Nephron (organoid): Measurements from ENCODE around the gene TFDP2.
"Not testable (repeated sequence)": the region's sequence is repeated elsewhere in the genome, so short reads cannot be mapped to it uniquely, and the experiment has no call there.

ENCODE experiments used
- H3K27ac Mint-ChIP-seq, 3 experiments: 2 replicates each; pipeline ENCODE4 v1.8.0; 2020; ENCODE audit warnings: mixed read lengths in 3 of 3, mild to moderate bottlenecking in 2 of 3, moderate library complexity in 1 of 3
- H3K27me3 Mint-ChIP-seq: 2 replicates; pipeline ENCODE4 v1.8.0; 2021; ENCODE audit warnings: low read depth, mild to moderate bottlenecking, moderate library complexity, mixed read lengths
- H3K36me3 Mint-ChIP-seq: 2 replicates; pipeline ENCODE4 v1.8.0; 2020; ENCODE audit warnings: low read depth, mixed read lengths
- H3K4me1 Mint-ChIP-seq: 2 replicates; pipeline ENCODE4 v1.8.0; 2020; ENCODE audit warnings: mixed read lengths
- H3K4me3 Mint-ChIP-seq, 3 experiments: 2 replicates each; pipeline ENCODE4 v1.8.0; 2020; ENCODE audit warnings: mild to moderate bottlenecking in 3 of 3, mixed read lengths in 3 of 3, moderate library complexity in 2 of 3
- H3K9me3 Mint-ChIP-seq: 2 replicates; pipeline ENCODE4 v1.8.0; 2020; ENCODE audit warnings: mixed read lengths
- TF ChIP-seq, protein P1 (sequence below), 3 experiments: fragments of 200-600 bp; sonication (generic); IDR thresholded peaks; one replicate each; pipeline ENCODE4 v1.5.0; 2021; ENCODE audit warnings: antibody characterized with exemption in 3 of 3; ENCODE audit not compliant: unreplicated experiment in 3 of 3

The TFDP2 gene

DNA sequence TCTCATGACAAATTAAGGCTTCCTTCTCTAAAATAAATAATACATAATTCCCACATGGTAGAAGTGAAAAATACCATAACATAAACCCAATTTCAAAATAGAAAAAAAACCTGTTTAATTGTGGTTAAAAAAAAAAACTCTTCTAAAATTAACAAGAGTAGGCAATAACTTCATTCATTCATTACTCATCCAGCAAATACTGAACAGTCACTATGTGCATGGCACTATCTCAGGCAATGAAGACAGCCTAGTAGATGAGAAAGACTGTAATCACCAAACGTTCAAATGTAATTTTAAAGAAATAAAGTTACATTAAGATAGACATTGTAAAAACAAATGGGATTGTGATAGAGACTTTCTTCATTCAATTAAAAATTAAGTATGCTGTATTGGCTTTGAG, 43.4 kb downstream of the TFDP2 start:
- H3K27me3 Mint-ChIP-seq = no peaks in the 10 kb centered on the region
- H3K36me3 Mint-ChIP-seq = no peaks in the 10 kb centered on the region
- TF ChIP-seq, protein P1, sequence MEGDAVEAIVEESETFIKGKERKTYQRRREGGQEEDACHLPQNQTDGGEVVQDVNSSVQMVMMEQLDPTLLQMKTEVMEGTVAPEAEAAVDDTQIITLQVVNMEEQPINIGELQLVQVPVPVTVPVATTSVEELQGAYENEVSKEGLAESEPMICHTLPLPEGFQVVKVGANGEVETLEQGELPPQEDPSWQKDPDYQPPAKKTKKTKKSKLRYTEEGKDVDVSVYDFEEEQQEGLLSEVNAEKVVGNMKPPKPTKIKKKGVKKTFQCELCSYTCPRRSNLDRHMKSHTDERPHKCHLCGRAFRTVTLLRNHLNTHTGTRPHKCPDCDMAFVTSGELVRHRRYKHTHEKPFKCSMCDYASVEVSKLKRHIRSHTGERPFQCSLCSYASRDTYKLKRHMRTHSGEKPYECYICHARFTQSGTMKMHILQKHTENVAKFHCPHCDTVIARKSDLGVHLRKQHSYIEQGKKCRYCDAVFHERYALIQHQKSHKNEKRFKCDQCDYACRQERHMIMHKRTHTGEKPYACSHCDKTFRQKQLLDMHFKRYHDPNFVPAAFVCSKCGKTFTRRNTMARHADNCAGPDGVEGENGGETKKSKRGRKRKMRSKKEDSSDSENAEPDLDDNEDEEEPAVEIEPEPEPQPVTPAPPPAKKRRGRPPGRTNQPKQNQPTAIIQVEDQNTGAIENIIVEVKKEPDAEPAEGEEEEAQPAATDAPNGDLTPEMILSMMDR (IDR thresholded peaks at IDR 0.05; ENCODE audit: unreplicated experiment in 3 of 3) = no peak
- H3K4me1 Mint-ChIP-seq = peaks cover 5% of the 10 kb centered on the region
- H3K27ac Mint-ChIP-seq = no peak overlapping the region
- H3K9me3 Mint-ChIP-seq = no peaks in the 10 kb centered on the region
- no peak overlapping the region for H3K4me3 Mint-ChIP-seq

DNA sequence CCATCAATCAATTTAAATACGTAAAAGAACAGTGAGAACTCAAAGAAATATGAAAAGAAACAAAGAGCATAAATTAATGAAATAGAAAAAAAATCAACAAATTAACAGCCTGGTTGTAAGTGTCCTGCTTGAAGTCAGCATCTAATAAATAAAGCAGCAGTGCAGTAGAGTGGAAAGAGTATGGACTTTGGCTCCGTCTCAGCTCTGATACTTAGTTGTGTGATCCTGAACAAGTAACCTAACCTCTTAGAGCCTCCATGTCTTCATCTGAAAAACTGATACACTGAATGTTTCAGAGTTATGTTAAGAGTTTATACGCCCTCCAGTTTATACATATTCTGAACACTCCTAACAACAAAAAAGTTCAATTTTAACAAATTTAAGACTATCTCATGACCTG, 44.6 kb downstream of the TFDP2 start:
- H3K4me3 Mint-ChIP-seq = no peak overlapping the region
- TF ChIP-seq, protein P1 (IDR thresholded peaks at IDR 0.05; ENCODE audit: unreplicated experiment in 3 of 3) = no peak
- peaks cover 5% of the 10 kb centered on the region for H3K4me1 Mint-ChIP-seq
- H3K36me3 Mint-ChIP-seq = peaks cover 2% of the 10 kb centered on the region
- no peaks in the 10 kb centered on the region for H3K27me3 Mint-ChIP-seq
- no peaks in the 10 kb centered on the region for H3K9me3 Mint-ChIP-seq
- H3K27ac Mint-ChIP-seq = peak overlapping the region in 1 of 3 experiments; percentile 10

DNA sequence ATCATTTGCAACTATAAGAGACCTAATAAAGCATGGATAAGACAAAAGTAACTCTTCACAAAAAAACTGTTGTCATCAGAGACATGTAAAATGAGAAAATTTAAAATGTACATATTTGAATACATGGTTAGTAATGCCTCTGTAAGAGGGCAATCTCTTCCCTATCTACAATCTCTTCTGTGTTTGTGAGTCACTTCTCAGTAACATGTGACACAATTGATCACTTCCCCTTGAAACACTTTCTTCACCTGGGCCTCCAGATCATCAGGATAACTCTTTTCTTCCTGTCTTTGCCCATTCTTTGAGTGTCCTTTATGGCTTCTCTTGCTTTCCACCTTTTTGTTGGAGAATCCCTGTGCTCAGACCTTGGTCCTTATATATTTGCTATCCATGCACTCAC, 50.4 kb downstream of the TFDP2 start:
- H3K36me3 Mint-ChIP-seq = peaks cover 7% of the 10 kb centered on the region
- no peaks in the 10 kb centered on the region for H3K27me3 Mint-ChIP-seq
- no peak overlapping the region for H3K4me3 Mint-ChIP-seq
- H3K9me3 Mint-ChIP-seq = no peaks in the 10 kb centered on the region
- TF ChIP-seq, protein P1 (IDR thresholded peaks at IDR 0.05; ENCODE audit: unreplicated experiment in 3 of 3) = no peak
- H3K4me1 Mint-ChIP-seq = no peaks in the 10 kb centered on the region
- H3K27ac Mint-ChIP-seq = no peak overlapping the region

DNA sequence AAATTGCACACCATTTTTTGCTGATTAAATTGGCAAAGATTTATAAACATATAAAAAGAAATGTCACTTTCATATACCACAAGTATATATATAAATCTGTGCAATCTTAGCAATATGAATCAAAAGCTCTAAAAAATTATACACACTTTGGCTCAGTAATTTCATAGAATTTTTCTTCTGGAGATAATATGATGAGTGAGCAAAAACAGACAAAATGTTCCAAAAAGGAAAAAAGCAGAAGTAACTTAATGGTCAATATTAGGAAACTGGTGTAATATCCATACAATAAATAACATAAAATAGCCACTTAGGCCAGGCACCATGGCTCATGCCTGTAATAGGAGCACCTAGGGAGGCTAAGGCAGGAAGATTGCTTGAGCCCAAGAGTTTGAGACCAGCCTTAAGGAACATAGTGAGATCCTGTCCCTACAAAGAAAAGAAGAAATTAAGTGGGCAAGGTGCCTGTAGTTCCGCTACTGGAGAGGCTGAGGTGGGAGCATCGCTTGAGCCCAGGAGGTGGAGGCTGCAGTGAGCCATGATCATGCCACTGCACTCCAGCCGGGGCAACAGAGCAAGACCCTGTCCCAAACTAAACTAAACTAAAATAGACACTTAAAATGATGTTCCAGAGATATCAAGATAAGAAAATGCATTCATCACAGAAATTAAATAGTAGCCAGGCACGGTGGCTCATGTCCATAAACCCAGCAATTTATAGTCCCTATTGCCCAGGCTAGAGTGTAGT, 52.1 kb downstream of the TFDP2 start:
- Mint-ChIP-seq H3K27me3 (no peaks in the 10 kb centered on the region), H3K4me3 (no peak overlapping the region), H3K4me1 (no peaks in the 10 kb centered on the region), H3K27ac (no peak overlapping the region), H3K36me3 (peaks cover 7% of the 10 kb centered on the region), H3K9me3 (no peaks in the 10 kb centered on the region)
- TF ChIP-seq, protein P1 (IDR thresholded peaks at IDR 0.05; ENCODE audit: unreplicated experiment in 3 of 3) = no peak

DNA sequence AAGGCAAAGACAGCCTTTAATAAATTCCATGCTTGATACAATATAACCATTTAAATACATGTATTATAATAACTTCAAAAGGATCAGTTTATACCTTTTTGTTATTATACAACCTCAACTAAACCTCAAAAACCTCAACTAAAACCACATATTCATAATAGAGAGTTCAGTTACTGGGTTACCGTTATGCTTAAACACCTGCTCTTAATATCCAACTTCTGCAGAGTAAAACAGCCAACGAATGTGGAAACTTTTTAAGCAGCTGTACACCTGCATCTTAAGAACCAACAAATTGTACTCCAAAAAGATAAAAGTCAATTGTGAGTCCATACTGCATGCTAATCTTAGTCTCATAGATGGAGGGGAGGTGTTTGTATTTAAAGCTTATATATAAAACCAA, 53.5 kb downstream of the TFDP2 start:
- no peak overlapping the region for H3K4me3 Mint-ChIP-seq
- H3K36me3 Mint-ChIP-seq = peaks cover 9% of the 10 kb centered on the region
- H3K27me3 Mint-ChIP-seq = no peaks in the 10 kb centered on the region
- no peaks in the 10 kb centered on the region for H3K4me1 Mint-ChIP-seq
- TF ChIP-seq, protein P1 (IDR thresholded peaks at IDR 0.05; ENCODE audit: unreplicated experiment in 3 of 3) = no peak
- no peaks in the 10 kb centered on the region for H3K9me3 Mint-ChIP-seq
- no peak overlapping the region for H3K27ac Mint-ChIP-seq

DNA sequence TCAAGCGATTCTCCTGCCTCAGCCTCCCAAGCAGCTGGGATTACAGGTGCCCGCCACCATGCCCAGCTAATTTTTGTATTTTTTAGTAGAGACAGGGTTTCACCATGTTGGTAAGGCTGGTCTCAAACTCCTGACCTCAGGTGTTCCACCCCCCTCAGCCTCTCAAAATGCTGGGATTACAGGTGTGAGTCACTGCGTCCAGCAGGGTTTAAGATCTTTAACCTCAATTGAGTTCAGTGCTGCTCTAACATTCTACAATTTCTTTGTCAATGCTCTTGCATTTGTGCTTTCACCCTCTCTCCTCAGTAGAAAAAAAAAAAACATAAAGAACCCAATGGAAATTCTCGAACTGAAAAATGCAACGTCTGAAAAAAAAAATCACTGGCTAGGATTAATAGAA, 60.4 kb downstream of the TFDP2 start:
- not testable (repeated sequence) for H3K4me3 Mint-ChIP-seq, H3K4me1 Mint-ChIP-seq, H3K27me3 Mint-ChIP-seq, H3K27ac Mint-ChIP-seq, H3K9me3 Mint-ChIP-seq
- H3K36me3 Mint-ChIP-seq = peaks cover 26% of the 10 kb centered on the region
